ENCODE data around the gene RPGRIP1L. TPM values are rescaled to one million over a fixed set of nuclear protein-coding genes. Genes with fewer than 3 reads are reported as not detected.

The RPGRIP1L gene
- total RNA-seq, 2 donors from 2014 or later = 6.1 to 12.1 TPM

DNA sequence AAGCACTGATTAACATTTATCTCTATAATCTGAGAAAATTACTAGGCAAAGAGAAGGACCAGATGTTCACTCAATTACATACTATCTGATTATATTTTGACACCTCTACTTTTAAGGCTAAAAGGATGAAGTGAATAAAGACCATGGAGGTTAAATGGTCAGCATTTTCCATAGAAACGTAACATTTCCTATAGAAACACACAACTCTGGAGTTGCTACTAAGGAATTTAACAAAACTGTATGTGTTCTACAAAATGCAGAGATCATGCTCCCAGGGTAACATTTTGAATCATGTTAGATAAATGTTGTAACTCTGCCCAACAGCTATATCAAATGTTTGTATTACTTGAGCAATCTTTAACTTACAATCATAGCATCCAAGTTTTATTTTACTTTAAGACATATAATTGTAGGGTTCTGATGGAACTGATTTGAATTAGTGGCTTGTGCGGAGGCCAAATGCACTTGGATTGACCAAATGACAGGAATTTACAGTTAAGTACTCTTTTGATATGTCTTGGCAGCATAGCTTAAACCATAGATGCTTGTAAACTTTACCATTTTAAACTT is 97.7 kb downstream of the RPGRIP1L start:
- TF ChIP-seq, protein P1, sequence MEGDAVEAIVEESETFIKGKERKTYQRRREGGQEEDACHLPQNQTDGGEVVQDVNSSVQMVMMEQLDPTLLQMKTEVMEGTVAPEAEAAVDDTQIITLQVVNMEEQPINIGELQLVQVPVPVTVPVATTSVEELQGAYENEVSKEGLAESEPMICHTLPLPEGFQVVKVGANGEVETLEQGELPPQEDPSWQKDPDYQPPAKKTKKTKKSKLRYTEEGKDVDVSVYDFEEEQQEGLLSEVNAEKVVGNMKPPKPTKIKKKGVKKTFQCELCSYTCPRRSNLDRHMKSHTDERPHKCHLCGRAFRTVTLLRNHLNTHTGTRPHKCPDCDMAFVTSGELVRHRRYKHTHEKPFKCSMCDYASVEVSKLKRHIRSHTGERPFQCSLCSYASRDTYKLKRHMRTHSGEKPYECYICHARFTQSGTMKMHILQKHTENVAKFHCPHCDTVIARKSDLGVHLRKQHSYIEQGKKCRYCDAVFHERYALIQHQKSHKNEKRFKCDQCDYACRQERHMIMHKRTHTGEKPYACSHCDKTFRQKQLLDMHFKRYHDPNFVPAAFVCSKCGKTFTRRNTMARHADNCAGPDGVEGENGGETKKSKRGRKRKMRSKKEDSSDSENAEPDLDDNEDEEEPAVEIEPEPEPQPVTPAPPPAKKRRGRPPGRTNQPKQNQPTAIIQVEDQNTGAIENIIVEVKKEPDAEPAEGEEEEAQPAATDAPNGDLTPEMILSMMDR (IDR thresholded peaks at IDR 0.05) = no peak
- no peak for TF ChIP-seq POLR2AphosphoS5 (IDR thresholded peaks at IDR 0.05)
- Histone ChIP-seq H3K9me3 (no peaks in the 10 kb centered on the region), H3K4me3 (no peak overlapping the region), H3K27me3 (replicated peaks; ENCODE audit: insufficient read depth) (no peaks in the 10 kb centered on the region), H3K4me1 (replicated peaks) (no peaks in the 10 kb centered on the region), H3K36me3 (no peaks in the 10 kb centered on the region), H3K27ac (no peak overlapping the region)
- 85% methylated on average over 2 of the region's 2 CpGs for WGBS
- intact Hi-C loops (cut with DNase I) = no loop called here
- no peak for DNase-seq (ENCODE audit: low spot score)

DNA sequence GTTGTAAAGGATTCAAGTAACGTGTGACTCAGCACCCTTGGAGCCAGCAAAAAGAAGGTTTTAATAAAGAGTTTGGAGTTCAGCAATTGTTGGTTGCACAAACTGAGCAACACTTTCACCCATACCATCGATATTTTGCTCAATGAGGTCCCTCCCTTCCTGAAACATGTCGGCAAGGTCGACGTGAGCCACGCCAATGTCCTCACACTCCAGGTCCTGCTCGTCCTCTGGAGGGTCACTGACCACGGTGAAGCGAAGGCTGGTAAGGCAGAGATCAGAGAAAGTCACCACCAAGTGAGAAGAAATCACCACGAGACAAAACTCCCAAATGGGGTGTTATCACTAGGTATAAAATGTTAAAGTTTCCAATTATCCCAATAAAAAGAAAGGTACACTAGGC is 98.3 kb downstream of the RPGRIP1L start:
- no peaks in the 10 kb centered on the region for H3K9me3 ChIP-seq
- intact Hi-C loops (cut with DNase I) = no loop called here
- H3K4me1 ChIP-seq (replicated peaks) = no peaks in the 10 kb centered on the region
- no peaks in the 10 kb centered on the region for H3K36me3 ChIP-seq
- H3K27me3 ChIP-seq (replicated peaks; ENCODE audit: insufficient read depth) = no peaks in the 10 kb centered on the region
- no peak overlapping the region for H3K27ac ChIP-seq
- H3K4me3 ChIP-seq = no peak overlapping the region
- TF ChIP-seq, protein P1 (IDR thresholded peaks at IDR 0.05) = no peak
- TF ChIP-seq POLR2AphosphoS5 (IDR thresholded peaks at IDR 0.05) (no peak), POLR2A (IDR thresholded peaks at IDR 0.05) (no peak)
- DNase-seq (ENCODE audit: low spot score) = no peak
- 95% methylated on average over 10 of the region's 10 CpGs for WGBS

DNA sequence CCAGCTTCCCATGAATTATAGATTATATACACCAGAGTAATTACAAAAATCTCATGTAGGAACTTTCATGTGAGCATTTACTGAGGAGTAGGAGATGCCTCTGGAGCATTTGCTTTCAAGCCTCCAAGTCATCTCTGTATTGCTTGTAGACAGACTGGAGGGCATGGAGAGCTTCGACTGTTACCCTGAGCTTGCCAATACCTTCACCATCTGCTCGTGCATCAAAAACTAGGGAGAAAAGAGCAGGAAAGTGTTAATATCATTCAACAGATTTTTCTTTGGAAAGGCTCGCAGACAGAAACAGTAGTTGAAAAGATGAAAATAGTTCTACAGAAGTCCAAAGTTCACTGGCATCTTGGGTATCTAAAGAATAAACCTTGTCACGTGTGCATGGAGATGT is 101.7 kb downstream of the RPGRIP1L start:
- H3K36me3 ChIP-seq = no peaks in the 10 kb centered on the region
- no peak for TF ChIP-seq POLR2A (IDR thresholded peaks at IDR 0.05)
- TF ChIP-seq, protein P1 (IDR thresholded peaks at IDR 0.05) = no peak
- no peak for TF ChIP-seq POLR2AphosphoS5 (IDR thresholded peaks at IDR 0.05)
- H3K27me3 ChIP-seq (replicated peaks; ENCODE audit: insufficient read depth) = no peaks in the 10 kb centered on the region
- intact Hi-C loops (cut with DNase I) = no loop called here
- 88% methylated on average over 4 of the region's 4 CpGs for WGBS
- H3K4me1 ChIP-seq (replicated peaks) = no peaks in the 10 kb centered on the region
- H3K27ac ChIP-seq = no peak overlapping the region
- no peak for DNase-seq (ENCODE audit: low spot score)
- no peaks in the 10 kb centered on the region for H3K9me3 ChIP-seq
- H3K4me3 ChIP-seq = no peak overlapping the region

DNA sequence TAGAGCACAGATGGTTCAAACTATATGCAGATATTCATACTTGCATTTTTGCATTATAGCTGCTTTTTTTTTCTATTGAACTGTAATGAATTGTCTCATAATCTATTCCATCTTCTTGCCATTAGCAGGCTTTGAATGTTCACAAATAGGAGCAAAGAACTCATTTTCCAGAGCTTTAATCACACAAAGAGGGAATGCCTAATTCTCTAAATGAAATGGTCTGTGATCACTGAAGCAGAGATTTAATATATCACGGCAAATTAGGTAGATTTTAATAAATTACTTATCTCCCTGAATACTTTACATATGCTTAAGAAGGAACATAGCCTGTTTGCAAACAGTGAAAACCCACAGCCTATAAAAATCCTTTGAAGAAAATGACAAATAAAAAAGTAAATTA is 103.0 kb downstream of the RPGRIP1L start:
- no peaks in the 10 kb centered on the region for H3K36me3 ChIP-seq
- TF ChIP-seq, protein P1 (IDR thresholded peaks at IDR 0.05) = no peak
- no peak for TF ChIP-seq POLR2AphosphoS5 (IDR thresholded peaks at IDR 0.05)
- no peak for TF ChIP-seq POLR2A (IDR thresholded peaks at IDR 0.05)
- H3K4me3 ChIP-seq = no peak overlapping the region
- no peak for DNase-seq (ENCODE audit: low spot score)
- WGBS = 91% methylated on average over 1 of the region's 1 CpG
- H3K27ac ChIP-seq = no peak overlapping the region
- intact Hi-C loops (cut with DNase I) = no loop called here
- no peaks in the 10 kb centered on the region for H3K9me3 ChIP-seq
- no peaks in the 10 kb centered on the region for H3K27me3 ChIP-seq (replicated peaks; ENCODE audit: insufficient read depth)
- no peaks in the 10 kb centered on the region for H3K4me1 ChIP-seq (replicated peaks)

DNA sequence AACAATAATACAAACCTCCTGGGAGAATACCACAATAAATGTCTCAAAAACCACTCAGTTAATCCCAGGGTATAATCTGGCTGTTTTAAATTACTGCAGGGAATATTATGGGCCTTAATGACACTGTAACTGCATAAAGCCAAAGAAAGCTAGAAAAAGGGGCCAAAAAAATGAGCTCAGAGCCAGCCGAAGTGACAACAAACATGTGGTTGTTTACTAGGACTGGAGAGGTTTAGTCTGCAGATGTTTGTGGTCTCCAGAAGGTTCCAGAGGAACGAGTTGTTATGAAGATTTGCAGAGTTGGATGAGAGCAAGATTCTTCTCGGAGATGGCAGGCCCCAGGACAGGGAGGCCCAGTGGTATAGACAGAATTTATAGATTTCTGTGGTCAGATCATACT is 103.5 kb downstream of the RPGRIP1L start:
- DNase-seq (ENCODE audit: low spot score) = no peak
- no peak for TF ChIP-seq POLR2AphosphoS5 (IDR thresholded peaks at IDR 0.05)
- TF ChIP-seq POLR2A (IDR thresholded peaks at IDR 0.05) = no peak
- TF ChIP-seq, protein P1 (IDR thresholded peaks at IDR 0.05) = no peak
- intact Hi-C loops (cut with DNase I) = no loop called here
- no peak overlapping the region for H3K4me3 ChIP-seq
- no peaks in the 10 kb centered on the region for H3K27me3 ChIP-seq (replicated peaks; ENCODE audit: insufficient read depth)
- no peaks in the 10 kb centered on the region for H3K9me3 ChIP-seq
- 60% methylated on average over 3 of the region's 3 CpGs for WGBS
- no peaks in the 10 kb centered on the region for H3K36me3 ChIP-seq
- H3K4me1 ChIP-seq (replicated peaks) = no peaks in the 10 kb centered on the region
- no peak overlapping the region for H3K27ac ChIP-seq

Measured in prostate gland (tissue), 2 donors.